ENCODE data around the gene TMEM176B.
"Not testable (repeated sequence)": the region's sequence is repeated elsewhere in the genome, so short reads cannot be mapped to it uniquely, and the experiment has no call there.

Gene TMEM176B

GRCh38 chr7:150820578-150821198 is 20.5 kb upstream of the TMEM176B start:
- no peak for DNase-seq

GRCh38 chr7:150820148-150820547 is 20.0 kb upstream of the TMEM176B start:
- no peak for DNase-seq

- DNase-seq = no peak
Measured at GRCh38 chr7:150818971-150819370, 18.8 kb upstream of the TMEM176B start.

GRCh38 chr7:150814328-150815001 is 14.3 kb upstream of the TMEM176B start:
- no peak for DNase-seq

- DNase-seq = not testable (repeated sequence)
Measured at GRCh38 chr7:150807616-150808438, 7.7 kb upstream of the TMEM176B start.

GRCh38 chr7:150806863-150807262 is 6.7 kb upstream of the TMEM176B start:
- no peak for DNase-seq

GRCh38 chr7:150806454-150806853 is 6.3 kb upstream of the TMEM176B start:
- DNase-seq = no peak

- no peak for DNase-seq
Measured at GRCh38 chr7:150805864-150806263, 5.7 kb upstream of the TMEM176B start.

- DNase-seq = no peak
Measured at GRCh38 chr7:150804802-150805201, 4.6 kb upstream of the TMEM176B start.

GRCh38 chr7:150803161-150803860 is 3.1 kb upstream of the TMEM176B start:
- DNase-seq = no peak

- DNase-seq = no peak
Measured at GRCh38 chr7:150801946-150802771, 2.0 kb upstream of the TMEM176B start.

GRCh38 chr7:150801242-150801945 is 1.2 kb upstream of the TMEM176B start:
- no peak for DNase-seq

- peak; percentile 40 for DNase-seq
Measured at GRCh38 chr7:150800581-150801241, 547 bp upstream of the TMEM176B start, which contains the start of gene TMEM176A. Gene TMEM176A (plus strand): TSS chr7:150800769. CDS start chr7:150801551, 782 bp downstream.

- no peak for DNase-seq
Measured at GRCh38 chr7:150799156-150799555, 1.0 kb downstream of the TMEM176B start.

GRCh38 chr7:150797661-150798060 is 2.5 kb downstream of the TMEM176B start:
- DNase-seq = no peak

GRCh38 chr7:150793569-150794238 is 6.5 kb downstream of the TMEM176B start:
- DNase-seq = no peak

- DNase-seq = no peak
Measured at GRCh38 chr7:150791746-150792452, 8.3 kb downstream of the TMEM176B start.

GRCh38 chr7:150791304-150791703 is 8.9 kb downstream of the TMEM176B start:
- DNase-seq = no peak

GRCh38 chr7:150790416-150791075 is 9.6 kb downstream of the TMEM176B start:
- no peak for DNase-seq

Measured in femur (tissue), 1 donor.